ENCODE measurements around the gene TLNRD1.
A peak's percentile ranks its signal among the peaks of the same experiment; 100 is the strongest.

Gene TLNRD1

GRCh38 chr15:80992006-80992405, 8.7 kb upstream of the TLNRD1 start:
- H3K4me3 ChIP-seq (ENCODE audit: low read length), result no peak overlapping the region

GRCh38 chr15:80992441-80992840, 8.3 kb upstream of the TLNRD1 start:
- Histone ChIP-seq H3K9ac (ENCODE audit: low read depth, low read length) (no peak overlapping the region), H3K4me3 (ENCODE audit: low read length) (no peak overlapping the region), H3K27ac (ENCODE audit: low read length) (no peak overlapping the region), H3K4me1 (ENCODE audit: insufficient read depth, low read length) (peaks cover 10% of the 10 kb centered on the region), H3K36me3 (ENCODE audit: insufficient read depth, low read depth, low read length) (no peaks in the 10 kb centered on the region), H3K9me3 (ENCODE audit: insufficient read depth, low read depth, low read length) (no peaks in the 10 kb centered on the region), H3K27me3 (ENCODE audit: insufficient read depth, low read length) (no peaks in the 10 kb centered on the region)

More at GRCh38 chr15:80992006-80992405, 8.7 kb upstream of the TLNRD1 start:
- peaks cover 12% of the 10 kb centered on the region for H3K4me1 ChIP-seq (ENCODE audit: insufficient read depth, low read length)
- no peak overlapping the region for H3K27ac ChIP-seq (ENCODE audit: low read length)
- no peaks in the 10 kb centered on the region for H3K27me3 ChIP-seq (ENCODE audit: insufficient read depth, low read length)
- H3K36me3 ChIP-seq (ENCODE audit: insufficient read depth, low read depth, low read length), result no peaks in the 10 kb centered on the region
- H3K9ac ChIP-seq (ENCODE audit: low read depth, low read length), result no peak overlapping the region
- no peaks in the 10 kb centered on the region for H3K9me3 ChIP-seq (ENCODE audit: insufficient read depth, low read depth, low read length)

GRCh38 chr15:80996247-80996646, 4.5 kb upstream of the TLNRD1 start:
- Histone ChIP-seq H3K4me3 (ENCODE audit: low read length) (no peak overlapping the region), H3K9ac (ENCODE audit: low read depth, low read length) (no peak overlapping the region), H3K4me1 (ENCODE audit: insufficient read depth, low read length) (peaks cover 6% of the 10 kb centered on the region; the same call in 1 of the 2 replicates), H3K9me3 (ENCODE audit: insufficient read depth, low read depth, low read length) (no peaks in the 10 kb centered on the region), H3K27ac (ENCODE audit: low read length) (no peak overlapping the region), H3K27me3 (ENCODE audit: insufficient read depth, low read length) (peaks cover 13% of the 10 kb centered on the region; the same call in 1 of the 2 replicates), H3K36me3 (ENCODE audit: insufficient read depth, low read depth, low read length) (no peaks in the 10 kb centered on the region)

- Histone ChIP-seq H3K4me1 (ENCODE audit: insufficient read depth, low read length) (peaks cover 6% of the 10 kb centered on the region; the same call in 1 of the 2 replicates), H3K4me3 (ENCODE audit: low read length) (no peak overlapping the region), H3K9ac (ENCODE audit: low read depth, low read length) (no peak overlapping the region), H3K27me3 (ENCODE audit: insufficient read depth, low read length) (peaks cover 22% of the 10 kb centered on the region), H3K9me3 (ENCODE audit: insufficient read depth, low read depth, low read length) (no peaks in the 10 kb centered on the region), H3K27ac (ENCODE audit: low read length) (no peak overlapping the region), H3K36me3 (ENCODE audit: insufficient read depth, low read depth, low read length) (no peaks in the 10 kb centered on the region)
Measured at GRCh38 chr15:80997692-80998091, 3.0 kb upstream of the TLNRD1 start.

- Histone ChIP-seq H3K9ac (ENCODE audit: low read depth, low read length) (no peak overlapping the region), H3K4me3 (ENCODE audit: low read length) (no peak overlapping the region), H3K36me3 (ENCODE audit: insufficient read depth, low read depth, low read length) (no peaks in the 10 kb centered on the region), H3K4me1 (ENCODE audit: insufficient read depth, low read length) (peaks cover 6% of the 10 kb centered on the region; the same call in 1 of the 2 replicates), H3K9me3 (ENCODE audit: insufficient read depth, low read depth, low read length) (no peaks in the 10 kb centered on the region), H3K27me3 (ENCODE audit: insufficient read depth, low read length) (peaks cover 27% of the 10 kb centered on the region), H3K27ac (ENCODE audit: low read length) (no peak overlapping the region)
Measured at GRCh38 chr15:80998251-80998650, 2.5 kb upstream of the TLNRD1 start.

GRCh38 chr15:80999623-81000036, 1.1 kb upstream of the TLNRD1 start:
- peak overlapping the region; percentile 68 for H3K4me3 ChIP-seq (ENCODE audit: low read length)
- H3K4me1 ChIP-seq (ENCODE audit: insufficient read depth, low read length), result peaks cover 6% of the 10 kb centered on the region; the same call in 1 of the 2 replicates
- H3K36me3 ChIP-seq (ENCODE audit: insufficient read depth, low read depth, low read length), result 0 out of 2 replicates have a peak, but pooled peaks cover 6% of the 10 kb centered on the region
- no peaks in the 10 kb centered on the region for H3K9me3 ChIP-seq (ENCODE audit: insufficient read depth, low read depth, low read length)
- peak overlapping the region; percentile 71; the same call in 1 of the 2 replicates for H3K9ac ChIP-seq (ENCODE audit: low read depth, low read length)
- peaks cover 27% of the 10 kb centered on the region for H3K27me3 ChIP-seq (ENCODE audit: insufficient read depth, low read length)
- no peak overlapping the region for H3K27ac ChIP-seq (ENCODE audit: low read length)

GRCh38 chr15:81000144-81000623, 539 bp upstream of the TLNRD1 start:
- H3K9ac ChIP-seq (ENCODE audit: low read depth, low read length), result peak overlapping the region; percentile 71; the same call in 1 of the 2 replicates
- H3K4me3 ChIP-seq (ENCODE audit: low read length), result peak overlapping the region; percentile 68
- H3K27me3 ChIP-seq (ENCODE audit: insufficient read depth, low read length), result peaks cover 27% of the 10 kb centered on the region
- H3K4me1 ChIP-seq (ENCODE audit: insufficient read depth, low read length), result peaks cover 6% of the 10 kb centered on the region; the same call in 1 of the 2 replicates
- 0 out of 2 replicates have a peak, but pooled peaks cover 6% of the 10 kb centered on the region for H3K36me3 ChIP-seq (ENCODE audit: insufficient read depth, low read depth, low read length)
- no peak overlapping the region for H3K27ac ChIP-seq (ENCODE audit: low read length)
- no peaks in the 10 kb centered on the region for H3K9me3 ChIP-seq (ENCODE audit: insufficient read depth, low read depth, low read length)

GRCh38 chr15:81001152-81002008, 657 bp downstream of the TLNRD1 start:
- H3K27me3 ChIP-seq (ENCODE audit: insufficient read depth, low read length), result peaks cover 27% of the 10 kb centered on the region
- H3K9ac ChIP-seq (ENCODE audit: low read depth, low read length), result peak overlapping the region; percentile 71; the same call in 1 of the 2 replicates
- H3K4me3 ChIP-seq (ENCODE audit: low read length), result peak overlapping the region; percentile 68
- 0 out of 2 replicates have a peak, but pooled peaks cover 6% of the 10 kb centered on the region for H3K36me3 ChIP-seq (ENCODE audit: insufficient read depth, low read depth, low read length)
- H3K4me1 ChIP-seq (ENCODE audit: insufficient read depth, low read length), result peaks cover 6% of the 10 kb centered on the region; the same call in 1 of the 2 replicates
- H3K9me3 ChIP-seq (ENCODE audit: insufficient read depth, low read depth, low read length), result no peaks in the 10 kb centered on the region
- H3K27ac ChIP-seq (ENCODE audit: low read length), result no peak overlapping the region

- Histone ChIP-seq H3K27ac (ENCODE audit: low read length) (no peak overlapping the region), H3K4me3 (ENCODE audit: low read length) (peak overlapping the region; percentile 68; the same call in 1 of the 2 replicates), H3K27me3 (ENCODE audit: insufficient read depth, low read length) (peaks cover 27% of the 10 kb centered on the region), H3K9me3 (ENCODE audit: insufficient read depth, low read depth, low read length) (no peaks in the 10 kb centered on the region), H3K4me1 (ENCODE audit: insufficient read depth, low read length) (peaks cover 6% of the 10 kb centered on the region; the same call in 1 of the 2 replicates), H3K9ac (ENCODE audit: low read depth, low read length) (peak overlapping the region; percentile 24; the same call in 1 of the 2 replicates), H3K36me3 (ENCODE audit: insufficient read depth, low read depth, low read length) (0 out of 2 replicates have a peak, but pooled peaks cover 6% of the 10 kb centered on the region)
Measured at GRCh38 chr15:81002009-81002330, 1.2 kb downstream of the TLNRD1 start.

- Histone ChIP-seq H3K27ac (ENCODE audit: low read length) (no peak overlapping the region), H3K4me3 (ENCODE audit: low read length) (peak overlapping the region; percentile 68; the same call in 1 of the 2 replicates), H3K27me3 (ENCODE audit: insufficient read depth, low read length) (peaks cover 27% of the 10 kb centered on the region), H3K36me3 (ENCODE audit: insufficient read depth, low read depth, low read length) (0 out of 2 replicates have a peak, but pooled peaks cover 6% of the 10 kb centered on the region), H3K4me1 (ENCODE audit: insufficient read depth, low read length) (peaks cover 6% of the 10 kb centered on the region; the same call in 1 of the 2 replicates), H3K9me3 (ENCODE audit: insufficient read depth, low read depth, low read length) (no peaks in the 10 kb centered on the region), H3K9ac (ENCODE audit: low read depth, low read length) (peak overlapping the region; percentile 24; the same call in 1 of the 2 replicates)
Measured at GRCh38 chr15:81002331-81003096, 1.8 kb downstream of the TLNRD1 start.

GRCh38 chr15:81003097-81003350, 2.3 kb downstream of the TLNRD1 start:
- no peak overlapping the region for H3K4me3 ChIP-seq (ENCODE audit: low read length)
- H3K27me3 ChIP-seq (ENCODE audit: insufficient read depth, low read length), result peaks cover 27% of the 10 kb centered on the region
- no peaks in the 10 kb centered on the region for H3K9me3 ChIP-seq (ENCODE audit: insufficient read depth, low read depth, low read length)
- 0 out of 2 replicates have a peak, but pooled peaks cover 6% of the 10 kb centered on the region for H3K36me3 ChIP-seq (ENCODE audit: insufficient read depth, low read depth, low read length)
- H3K27ac ChIP-seq (ENCODE audit: low read length), result no peak overlapping the region
- H3K9ac ChIP-seq (ENCODE audit: low read depth, low read length), result no peak overlapping the region
- H3K4me1 ChIP-seq (ENCODE audit: insufficient read depth, low read length), result peaks cover 6% of the 10 kb centered on the region; the same call in 1 of the 2 replicates

Measured in iPS-20b (cell line).